ENCODE results near the gene WDR33.
A peak's percentile ranks its signal among the peaks of the same experiment; 100 is the strongest.

WDR33 gene

GRCh38 chr2:127810619-127811396 lies at the start of gene WDR33 (continued):
- TF ChIP-seq TSHZ1 (tag by site-specific recombination; IDR thresholded peaks at IDR 0.05; ENCODE audit: borderline replicate concordance) (no peak), ZNF747 (tag by site-specific recombination; IDR thresholded peaks at IDR 0.05) (no peak), ZNF138 (tag by site-specific recombination; IDR thresholded peaks at IDR 0.05; ENCODE audit: borderline replicate concordance) (no peak), ZNF585B (tag by site-specific recombination; IDR thresholded peaks at IDR 0.05) (no peak), ZNF24 (tag by site-specific recombination; IDR thresholded peaks at IDR 0.05) (no peak), OVOL3 (tag by site-specific recombination; IDR thresholded peaks at IDR 0.05) (no peak), ZSCAN5A (tag by site-specific recombination; IDR thresholded peaks at IDR 0.05) (no peak; the same call in 1 of the 2 replicates), ZNF785 (tag by site-specific recombination; IDR thresholded peaks at IDR 0.05) (no peak), ZNF561 (tag by site-specific recombination; IDR thresholded peaks at IDR 0.05; ENCODE audit: borderline replicate concordance) (0 out of 2 replicates have a peak, but pooled peaks have one; percentile 7), ZNF416 (tag by site-specific recombination; IDR thresholded peaks at IDR 0.05) (no peak), ZNF391 (tag by site-specific recombination; IDR thresholded peaks at IDR 0.05; ENCODE audit: borderline replicate concordance, low read depth) (no peak), HOXD13 (CRISPR knock-in tag; IDR thresholded peaks at IDR 0.05; ENCODE audit: borderline replicate concordance) (0 out of 2 replicates have a peak, but pooled peaks have one; percentile 50), MYNN (tag by site-specific recombination; IDR thresholded peaks at IDR 0.05; ENCODE audit: borderline replicate concordance) (no peak; the same call in 1 of the 2 replicates), ZNF121 (tag by site-specific recombination; IDR thresholded peaks at IDR 0.05) (0 out of 2 replicates have a peak, but pooled peaks have one; percentile 14), ZBTB1 (tag by site-specific recombination; IDR thresholded peaks at IDR 0.05) (peak; percentile 88), ZNF704 (tag by site-specific recombination; IDR thresholded peaks at IDR 0.05) (no peak), ZNF544 (tag by site-specific recombination; IDR thresholded peaks at IDR 0.05) (no peak), ZBTB21 (tag by site-specific recombination; IDR thresholded peaks at IDR 0.05) (peak; percentile 82; the same call in 1 of the 2 replicates), ZNF18 (tag by site-specific recombination; IDR thresholded peaks at IDR 0.05) (no peak), WT1 (tag by site-specific recombination; IDR thresholded peaks at IDR 0.05) (no peak), ZFP3 (tag by site-specific recombination; IDR thresholded peaks at IDR 0.05; ENCODE audit: low read depth) (no peak), ZNF211 (tag by site-specific recombination; IDR thresholded peaks at IDR 0.05; ENCODE audit: low read depth) (no peak), ZNF843 (tag by site-specific recombination; IDR thresholded peaks at IDR 0.05) (peak; percentile 46; the same call in 1 of the 2 replicates), ZNF488 (tag by site-specific recombination; IDR thresholded peaks at IDR 0.05) (no peak), ZNF335 (tag by site-specific recombination; conservative IDR thresholded peaks at IDR 0.05) (peak; percentile 97), ZBTB11 (tag by site-specific recombination; conservative IDR thresholded peaks at IDR 0.05; ENCODE audit: low read depth) (0 out of 2 replicates have a peak, but pooled peaks have one; percentile 15), ZNF354C (tag by site-specific recombination; IDR thresholded peaks at IDR 0.05; ENCODE audit: borderline replicate concordance, low read depth) (no peak), ZBTB8A (tag by site-specific recombination; IDR thresholded peaks at IDR 0.05) (peak; percentile 84)

All from HEK293 (cell line).